Heart left ventricle (tissue), 13 donors: ENCODE results near the gene MBD3.

Experiments used
- POLR2A ChIP-seq, 2 donors: fragments of 450-650 bp; IDR thresholded peaks; one replicate each; pipeline ENCODE4 v1.6.1; 2017; ENCODE audit warnings: antibody characterized with exemption in 2 of 2, mild to moderate bottlenecking in 2 of 2, moderate library complexity in 2 of 2
- TF ChIP-seq, protein P1 (sequence below), 12 donors: fragments of 200-600 bp; sonication (generic) in 4 of 12; IDR thresholded peaks; one replicate each; pipeline versions ENCODE4 v1.5.0 to v1.8.0; 2018 to 2022; ENCODE audit warnings: antibody characterized with exemption in 12 of 12, mild to moderate bottlenecking in 5 of 12
- donor health status: ischemic (EF 13 %, LVEDD 7.1; RV severe dilation, severe dysfunction).
- donor health status: DM: no; HTN: yes; CAD: no.
- donor health status: DM: no; HTN: no; CAD: no.
- donor health status: ischemic (EF 25% LVEDD 6.9; RV normal size, moderate dysfunction).
- donor health status: ischemic (EF 25% LVEDD 5.7; RV mildly dilated, moderate dysfunction).
- donor health status: ischemic (EF 35%, LVEDD 5.7; RV mildly dilated, moderate dysfunction).
- donor health status: nonischemic (EF 11% LVEDD 7.7; RV severe dilation, severe dysfunction).
- donor health status: DM: yes; HTN: yes; CAD: no.
- donor health status: PGD.
- donor health status: ischemic (EF 29% LVEDD 5.4; RV normal size, mild dysfunction).
- donor health status: nonischemic (EF 23%, LVEDD 6.1; RV moderate dilation, normal function).

GRCh38 chr19:1601613-1602064 is 9.0 kb upstream of the MBD3 start:
- TF ChIP-seq, protein P1, sequence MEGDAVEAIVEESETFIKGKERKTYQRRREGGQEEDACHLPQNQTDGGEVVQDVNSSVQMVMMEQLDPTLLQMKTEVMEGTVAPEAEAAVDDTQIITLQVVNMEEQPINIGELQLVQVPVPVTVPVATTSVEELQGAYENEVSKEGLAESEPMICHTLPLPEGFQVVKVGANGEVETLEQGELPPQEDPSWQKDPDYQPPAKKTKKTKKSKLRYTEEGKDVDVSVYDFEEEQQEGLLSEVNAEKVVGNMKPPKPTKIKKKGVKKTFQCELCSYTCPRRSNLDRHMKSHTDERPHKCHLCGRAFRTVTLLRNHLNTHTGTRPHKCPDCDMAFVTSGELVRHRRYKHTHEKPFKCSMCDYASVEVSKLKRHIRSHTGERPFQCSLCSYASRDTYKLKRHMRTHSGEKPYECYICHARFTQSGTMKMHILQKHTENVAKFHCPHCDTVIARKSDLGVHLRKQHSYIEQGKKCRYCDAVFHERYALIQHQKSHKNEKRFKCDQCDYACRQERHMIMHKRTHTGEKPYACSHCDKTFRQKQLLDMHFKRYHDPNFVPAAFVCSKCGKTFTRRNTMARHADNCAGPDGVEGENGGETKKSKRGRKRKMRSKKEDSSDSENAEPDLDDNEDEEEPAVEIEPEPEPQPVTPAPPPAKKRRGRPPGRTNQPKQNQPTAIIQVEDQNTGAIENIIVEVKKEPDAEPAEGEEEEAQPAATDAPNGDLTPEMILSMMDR (IDR thresholded peaks at IDR 0.05) = no peak
- TF ChIP-seq POLR2A (IDR thresholded peaks at IDR 0.05) = no peak
